GM12891 (cell line): ENCODE results near the gene PUM1.

ENCODE experiments used
- POLR2AphosphoS5 ChIP-seq: IDR thresholded peaks from 2 replicates; pipeline ENCODE4 v1.6.1; 2011; ENCODE audit warnings: low read depth, low read length, control low read depth
- POU2F2 ChIP-seq: IDR thresholded peaks from 2 replicates; pipeline ENCODE4 v1.6.1; 2011; ENCODE audit warnings: low read depth, mild to moderate bottlenecking, control low read depth, low read length, moderate library complexity

GRCh38 chr1:30984165-30984889 is 81.2 kb downstream of the PUM1 start:
- TF ChIP-seq POLR2AphosphoS5 (no peak), POU2F2 (no peak)
